Testis (tissue), 3 donors: ENCODE data around the gene MLKL. TPM values are rescaled to one million over a fixed set of nuclear protein-coding genes. Genes with fewer than 3 reads are reported as not detected.

ENCODE experiments used
- DNase-seq: peaks from one replicate; pipeline ENCODE4 v3.0.0-alpha.2; 2019
- H3K27ac ChIP-seq, 2 donors: fragments of 200-600 bp; sonication (generic); one replicate each; pipeline ENCODE4 v1.5.1; 2019
- H3K27me3 ChIP-seq: fragments of 200-600 bp; sonication (generic); one replicate; pipeline ENCODE4 v1.5.1; 2019
- H3K36me3 ChIP-seq: fragments of 200-600 bp; sonication (generic); one replicate; pipeline ENCODE4 v1.5.1; 2017; ENCODE audit warnings: low read depth; ENCODE audit errors: missing control alignments
- H3K4me1 ChIP-seq: fragments of 200-600 bp; sonication (generic); one replicate; pipeline ENCODE4 v1.5.1; 2019
- H3K4me3 ChIP-seq, 2 donors: fragments of 200-600 bp; sonication (generic); one replicate each; pipeline ENCODE4 v1.5.1; 2017 to 2019
- H3K9me3 ChIP-seq: fragments of 200-600 bp; sonication (generic); one replicate; pipeline ENCODE4 v1.5.1; 2017
- POLR2A ChIP-seq: fragments of 450-650 bp; IDR thresholded peaks from one replicate; pipeline ENCODE4 v1.6.1; 2017; ENCODE audit warnings: antibody characterized with exemption, mild to moderate bottlenecking, moderate library complexity
- WGBS, 2 donors: methylation state at CpG; one replicate each; pipeline ENCODE4 v1.1.5; 2018; 5-methylcytosine and 5-hydroxymethylcytosine counted together
- intact Hi-C: fragments of 100-400 bp; cut with DNase I; formaldehyde crosslinking; loops from one replicate; pipeline ENCODE4 v1.15.1; 2023; ENCODE audit warnings: low total_unique reads
- polyA plus RNA-seq: library from polyadenylated mRNA; stranded (reverse); fragments of 350-450 nt; fragmentation: Illumina TruSeq; extraction: RNeasy Lipid Tissue Mini Kit (QIAGEN cat#74804); gene quantifications from one replicate; pipeline ENCODE4 v1.2.3, GENCODE V29; 2014; ENCODE audit warnings: low read depth, low replicate concordance; ENCODE audit not compliant: insufficient read depth
- total RNA-seq, 2 donors: library from RNA; depleted of rRNA; stranded (reverse); fragments of >200 nt; gene quantifications; one replicate each; pipeline ENCODE4 v1.2.3, GENCODE V29; 2016
- TF ChIP-seq, protein P1 (sequence below), 3 experiments: fragments of 450-650 bp in 2 of 3; fragments of 200-600 bp in 1 of 3; sonication (generic) in 1 of 3; IDR thresholded peaks; one replicate each; pipeline ENCODE4 v1.5.1; 2016 to 2019; ENCODE audit warnings: antibody characterized with exemption in 3 of 3, mild to moderate bottlenecking in 2 of 3, moderate library complexity in 1 of 3

MLKL gene
- total and polyA plus RNA-seq, 3 donors from 2014 or later, result 3.5 to 4.8 (median 4.5) TPM

DNA sequence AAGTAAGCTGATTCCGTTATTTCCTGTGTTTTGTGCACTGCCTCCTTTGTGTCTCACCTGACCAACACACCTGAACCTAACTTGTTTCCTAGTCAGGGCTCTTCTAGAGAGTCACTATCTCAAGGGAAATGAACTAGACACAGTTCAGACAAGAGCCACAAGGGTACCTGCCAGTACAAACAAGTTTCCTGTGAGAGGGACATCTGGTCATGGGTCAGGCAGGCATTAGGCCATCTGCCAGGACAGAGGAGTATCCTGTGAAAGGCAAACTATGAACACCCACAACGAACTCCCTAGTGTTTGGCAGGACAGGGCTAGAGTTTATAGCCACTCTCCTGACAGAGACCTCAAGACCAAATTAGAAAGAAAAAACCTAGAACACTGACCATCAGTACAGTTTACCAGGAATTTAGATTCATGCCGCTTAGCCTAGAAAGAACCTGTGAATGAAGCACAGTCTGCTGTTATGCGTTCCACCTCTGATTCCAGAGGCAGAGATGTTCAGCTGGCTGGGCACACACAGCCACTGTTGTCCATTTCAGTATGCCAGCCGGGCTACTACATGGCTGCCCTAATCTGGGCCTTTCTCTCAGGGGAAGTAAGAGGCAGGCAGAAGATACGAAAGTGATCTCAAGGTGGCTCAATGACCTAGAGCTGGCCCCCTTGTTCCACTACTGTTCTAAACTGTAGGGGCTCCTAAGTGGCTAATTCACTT lies 73.0 kb downstream of the MLKL start:
- intact Hi-C loops, result loop anchor here (10.0 kb wide), 1 partner anchor 173 kb away; no protein-coding TSS in a partner anchor
- no peak for DNase-seq
- TF ChIP-seq, protein P1, sequence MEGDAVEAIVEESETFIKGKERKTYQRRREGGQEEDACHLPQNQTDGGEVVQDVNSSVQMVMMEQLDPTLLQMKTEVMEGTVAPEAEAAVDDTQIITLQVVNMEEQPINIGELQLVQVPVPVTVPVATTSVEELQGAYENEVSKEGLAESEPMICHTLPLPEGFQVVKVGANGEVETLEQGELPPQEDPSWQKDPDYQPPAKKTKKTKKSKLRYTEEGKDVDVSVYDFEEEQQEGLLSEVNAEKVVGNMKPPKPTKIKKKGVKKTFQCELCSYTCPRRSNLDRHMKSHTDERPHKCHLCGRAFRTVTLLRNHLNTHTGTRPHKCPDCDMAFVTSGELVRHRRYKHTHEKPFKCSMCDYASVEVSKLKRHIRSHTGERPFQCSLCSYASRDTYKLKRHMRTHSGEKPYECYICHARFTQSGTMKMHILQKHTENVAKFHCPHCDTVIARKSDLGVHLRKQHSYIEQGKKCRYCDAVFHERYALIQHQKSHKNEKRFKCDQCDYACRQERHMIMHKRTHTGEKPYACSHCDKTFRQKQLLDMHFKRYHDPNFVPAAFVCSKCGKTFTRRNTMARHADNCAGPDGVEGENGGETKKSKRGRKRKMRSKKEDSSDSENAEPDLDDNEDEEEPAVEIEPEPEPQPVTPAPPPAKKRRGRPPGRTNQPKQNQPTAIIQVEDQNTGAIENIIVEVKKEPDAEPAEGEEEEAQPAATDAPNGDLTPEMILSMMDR (IDR thresholded peaks at IDR 0.05), result no peak
- TF ChIP-seq POLR2A, result no peak
- Histone ChIP-seq H3K27me3 (no peaks in the 10 kb centered on the region), H3K4me1 (no peaks in the 10 kb centered on the region), H3K4me3 (no peak overlapping the region), H3K9me3 (no peaks in the 10 kb centered on the region), H3K36me3 (no peaks in the 10 kb centered on the region), H3K27ac (no peak overlapping the region)
- WGBS, 2 donors, result 56 to 66% methylated on average over 6 of the region's 6 CpGs

DNA sequence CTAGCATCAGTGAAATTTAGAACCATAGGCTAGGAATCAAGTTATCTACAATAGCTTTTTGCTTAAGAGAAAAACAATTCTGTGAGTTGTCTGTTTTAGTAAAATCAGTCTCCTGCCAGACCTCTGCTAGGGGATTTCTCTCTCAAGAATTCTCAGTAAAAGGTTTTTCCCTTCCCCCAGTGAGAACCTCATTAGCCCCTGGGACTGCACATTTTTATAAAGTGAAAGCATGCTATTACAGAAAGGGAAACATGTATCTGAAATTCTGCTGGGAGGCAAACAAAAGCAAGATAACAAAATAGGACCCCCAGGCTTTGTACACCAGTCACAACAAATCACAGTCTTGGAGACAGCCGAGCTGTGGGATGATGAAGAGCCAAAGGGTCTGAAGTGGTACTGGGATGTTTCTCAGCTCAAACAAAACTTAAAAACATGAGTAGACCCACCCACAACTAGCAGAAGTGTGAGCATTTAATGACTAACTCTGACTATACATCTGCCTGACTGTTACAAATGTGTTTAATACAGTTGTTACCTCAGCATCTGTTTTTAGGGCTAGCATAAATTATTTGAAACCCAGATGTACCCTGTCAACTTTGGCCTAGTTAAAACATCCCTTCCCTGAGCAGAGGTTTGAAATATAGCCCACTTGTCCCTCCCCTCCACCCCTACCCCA lies 73.8 kb downstream of the MLKL start:
- Histone ChIP-seq H3K4me1 (no peaks in the 10 kb centered on the region), H3K27ac (no peak overlapping the region), H3K9me3 (no peaks in the 10 kb centered on the region), H3K4me3 (no peak overlapping the region), H3K27me3 (no peaks in the 10 kb centered on the region), H3K36me3 (no peaks in the 10 kb centered on the region)
- DNase-seq, result no peak
- intact Hi-C loops, result loop anchor here (10.0 kb wide), 1 partner anchor 172 kb away; no protein-coding TSS in a partner anchor
- TF ChIP-seq POLR2A, result no peak
- TF ChIP-seq, protein P1 (IDR thresholded peaks at IDR 0.05), result no peak
- 0 to 50% methylated on average over 1 of the region's 1 CpG for WGBS, 2 donors

DNA sequence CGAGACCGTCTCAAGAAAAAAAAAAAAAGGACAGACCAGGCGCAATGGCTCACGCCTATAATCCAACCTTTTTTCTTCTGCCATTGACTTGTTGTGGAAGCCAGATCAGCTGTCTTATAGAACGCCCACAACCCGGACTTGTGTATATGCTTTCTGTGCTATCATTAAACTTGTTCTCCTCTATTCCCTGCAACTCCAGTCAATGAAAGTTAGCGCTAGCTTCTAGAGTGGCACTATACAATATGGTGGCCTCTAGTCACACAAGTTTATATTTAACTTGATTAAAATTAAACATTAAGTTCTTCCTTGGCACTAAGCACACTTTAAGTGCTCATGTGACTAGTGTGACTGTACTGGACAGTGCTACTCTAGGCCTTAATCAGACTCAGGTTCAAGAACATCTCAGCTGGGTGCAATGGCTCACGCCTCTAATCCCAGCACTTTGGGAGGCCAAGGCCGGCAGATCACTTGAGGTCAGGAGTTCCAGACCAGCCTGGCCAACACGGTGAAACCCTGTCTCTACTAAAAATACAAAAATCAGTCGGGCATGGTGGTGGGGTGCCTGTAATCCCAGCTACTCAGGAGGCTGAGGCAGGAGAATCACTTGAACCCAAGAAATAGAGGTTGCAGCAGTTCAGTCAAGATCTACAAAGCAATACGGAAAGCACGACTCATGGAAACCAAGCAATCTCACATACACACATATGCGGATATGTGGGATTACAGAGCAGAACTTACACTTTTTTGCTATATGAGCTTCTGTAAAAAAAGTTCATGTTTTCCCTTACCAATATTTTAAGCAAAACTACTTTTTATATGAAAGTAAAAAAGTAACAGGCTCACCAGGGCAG lies 74.9 kb downstream of the MLKL start:
- Histone ChIP-seq H3K9me3 (no peaks in the 10 kb centered on the region), H3K4me3 (no peak overlapping the region), H3K27me3 (no peaks in the 10 kb centered on the region), H3K36me3 (no peaks in the 10 kb centered on the region), H3K27ac (no peak overlapping the region), H3K4me1 (no peaks in the 10 kb centered on the region)
- no peak for TF ChIP-seq POLR2A
- TF ChIP-seq, protein P1 (IDR thresholded peaks at IDR 0.05), result no peak
- intact Hi-C loops, result loop anchor here (10.0 kb wide), 1 partner anchor 171 kb away; no protein-coding TSS in a partner anchor
- 92 to 94% methylated on average over 13 to 14 of the region's 14 CpGs for WGBS, 2 donors
- no peak for DNase-seq

DNA sequence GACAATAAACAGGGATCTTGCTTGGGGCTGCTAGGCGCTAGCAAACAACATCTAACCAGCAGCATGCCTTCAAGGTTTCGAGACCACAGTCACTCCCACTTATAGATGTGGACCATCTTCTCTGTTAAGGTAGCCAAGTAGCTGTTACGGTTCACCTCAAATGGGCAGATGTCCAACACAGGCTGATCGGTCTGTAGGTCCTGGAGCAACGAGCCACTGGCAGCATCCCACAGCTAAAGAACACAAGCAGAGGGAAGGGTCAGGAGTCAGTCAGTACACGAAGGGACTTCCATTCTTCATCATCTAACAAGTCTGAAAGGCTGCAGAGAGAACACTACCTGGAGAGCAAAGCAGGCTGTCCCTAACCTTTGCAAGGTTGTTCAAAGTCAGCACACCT lies 76.8 kb downstream of the MLKL start:
- Histone ChIP-seq H3K27me3 (no peaks in the 10 kb centered on the region), H3K4me1 (no peaks in the 10 kb centered on the region), H3K27ac (no peak overlapping the region), H3K4me3 (no peak overlapping the region), H3K36me3 (no peaks in the 10 kb centered on the region), H3K9me3 (no peaks in the 10 kb centered on the region)
- no peak for DNase-seq
- TF ChIP-seq, protein P1 (IDR thresholded peaks at IDR 0.05), result no peak
- TF ChIP-seq POLR2A, result no peak
- intact Hi-C loops, result loop anchor here (10.0 kb wide), 1 partner anchor 169 kb away; no protein-coding TSS in a partner anchor
- WGBS, 2 donors, result 75 to 76% methylated on average over 6 of the region's 6 CpGs
